Stimulated activated CD8-positive, alpha-beta memory T cell treated with anti-CD3 and anti-CD28 coated beads, Interleukin-15, amount 100 ng/mL, for 4 hours (primary cell): ENCODE measurements around the gene PDGFA.

Source experiments
- DNase-seq, 2 donors: peaks; one replicate each; pipeline ENCODE4 v3.0.0-alpha.2; 2020; ENCODE audit warnings: low read depth in 2 of 2

Gene PDGFA

GRCh38 chr7:537911-538634 is 18.4 kb upstream of the PDGFA start:
- no peak for DNase-seq

- no peak for DNase-seq
Measured at GRCh38 chr7:536231-536630, 16.6 kb upstream of the PDGFA start.

- DNase-seq, result no peak
Measured at GRCh38 chr7:534959-535358, 15.3 kb upstream of the PDGFA start.

GRCh38 chr7:534075-534474 is 14.4 kb upstream of the PDGFA start:
- DNase-seq, result no peak

- no peak for DNase-seq
Measured at GRCh38 chr7:533266-533665, 13.6 kb upstream of the PDGFA start.

GRCh38 chr7:532379-533143 is 12.9 kb upstream of the PDGFA start:
- no peak for DNase-seq

- peak in 1 of 2 donors; percentile 34 for DNase-seq
Measured at GRCh38 chr7:531777-532176, 12.1 kb upstream of the PDGFA start.

GRCh38 chr7:528451-528850 is 8.8 kb upstream of the PDGFA start:
- no peak for DNase-seq

GRCh38 chr7:527723-528122 is 8.1 kb upstream of the PDGFA start:
- DNase-seq, result no peak

- no peak for DNase-seq
Measured at GRCh38 chr7:526460-527034, 6.9 kb upstream of the PDGFA start.

- DNase-seq, result no peak
Measured at GRCh38 chr7:525740-526139, 6.1 kb upstream of the PDGFA start.

GRCh38 chr7:524800-525199 is 5.2 kb upstream of the PDGFA start:
- DNase-seq, result no peak

GRCh38 chr7:523347-524336 is 4.0 kb upstream of the PDGFA start:
- DNase-seq, result no peak

- no peak for DNase-seq
Measured at GRCh38 chr7:522951-523314, 3.3 kb upstream of the PDGFA start.

- no peak for DNase-seq
Measured at GRCh38 chr7:522071-522950, 2.7 kb upstream of the PDGFA start.

- DNase-seq, result no peak
Measured at GRCh38 chr7:521221-522070, 1.8 kb upstream of the PDGFA start.

- DNase-seq, result no peak
Measured at GRCh38 chr7:520503-521161, 986 bp upstream of the PDGFA start.

GRCh38 chr7:518630-519483 is 789 bp downstream of the PDGFA start:
- DNase-seq, result no peak
